Right lobe of liver (tissue), 6 donors: ENCODE measurements around the gene LRRC10B. TPM values are rescaled to one million over a fixed set of nuclear protein-coding genes. Genes with fewer than 3 reads are reported as not detected.
"Not testable (repeated sequence)": the region's sequence is repeated elsewhere in the genome, so short reads cannot be mapped to it uniquely, and the experiment has no call there.

Experiments used
- ATAC-seq, 4 donors: fragments of 200-7000 bp; cut with Tn5 transposase; one replicate each; pipeline ENCODE4 v1.9.1; 2020; ENCODE audit warnings: mild to moderate bottlenecking in 4 of 4, moderate library complexity in 4 of 4
- DNase-seq, 3 donors: peaks; one replicate each; pipeline ENCODE4 v3.0.0-alpha.2; 2020
- H3K27ac ChIP-seq, 3 donors: fragments of 200-600 bp; one replicate each; pipeline ENCODE4 v1.8.0; 2022
- H3K27me3 ChIP-seq, 2 donors: fragments of 200-600 bp; one replicate each; pipeline ENCODE4 v1.8.0; 2022
- H3K36me3 ChIP-seq, 4 donors: fragments of 200-600 bp; sonication (generic) in 1 of 4; one replicate each; pipeline versions ENCODE4 v1.5.1 to v1.8.0; 2017 to 2022; ENCODE audit warnings: control low read depth in 1 of 4
- H3K4me1 ChIP-seq, 4 donors: fragments of 200-600 bp; sonication (generic) in 1 of 4; one replicate each; pipeline versions ENCODE4 v1.5.1 to v1.8.0; 2017 to 2022; ENCODE audit warnings: control low read depth in 1 of 4
- H3K4me3 ChIP-seq, 3 donors: fragments of 200-600 bp; one replicate each; pipeline ENCODE4 v1.8.0; 2022
- H3K9me3 ChIP-seq, 4 donors: fragments of 200-600 bp; sonication (generic) in 1 of 4; one replicate each; pipeline versions ENCODE4 v1.5.1 to v1.8.0; 2017 to 2022; ENCODE audit warnings: control low read depth in 1 of 4
- POLR2A ChIP-seq: fragments of 450-650 bp; IDR thresholded peaks from one replicate; pipeline ENCODE4 v1.6.1; 2017; ENCODE audit warnings: antibody characterized with exemption, mild to moderate bottlenecking
- WGBS: methylation state at CpG from one replicate; pipeline ENCODE4 v1.1.6; 2018; ENCODE audit warnings: low coverage, low lambda C conversion rate; ENCODE audit not compliant: insufficient coverage; ENCODE audit errors: missing lambda C conversion rate; 5-methylcytosine and 5-hydroxymethylcytosine counted together
- intact Hi-C, 2 donors: fragments of 100-400 bp; cut with DNase I; formaldehyde crosslinking; loops; one replicate each; pipeline versions ENCODE4 v1.11.2 to v1.14.1; 2022
- total RNA-seq, 6 experiments: library from RNA; depleted of rRNA in 2 of 6; stranded (reverse); fragments of >200 nt in 2 of 6; fragmentation: NEBNext Ultra II Directional in 3 of 6; extraction: Animal tissue kit (Norgen Biotek cat#: 25700) in 3 of 6; gene quantifications; one replicate each; pipeline versions ENCODE4 v1.1.0 to v1.2.4, GENCODE V29; 2016 to 2023
- TF ChIP-seq, protein P1 (sequence below), 4 donors: fragments of 200-600 bp in 3 of 4; fragments of 450-650 bp in 1 of 4; IDR thresholded peaks; one replicate each; pipeline versions ENCODE4 v1.5.1 to v1.8.0; 2016 to 2022; ENCODE audit warnings: antibody characterized with exemption in 4 of 4, mild to moderate bottlenecking in 2 of 4
- donor health status: DM: no; HTN: yes; CAD: no.
- donor health status: DM: no; HTN: no; CAD: no.
- donor health status: DM: no; HTN: no; CAD: no.
- donor health status: DM: no; HTN: yes; CAD: no.
- donor health status: DM: no; HTN: yes; CAD: no.

LRRC10B gene
- total RNA-seq, 6 experiments from 2014 or later: not detected

DNA sequence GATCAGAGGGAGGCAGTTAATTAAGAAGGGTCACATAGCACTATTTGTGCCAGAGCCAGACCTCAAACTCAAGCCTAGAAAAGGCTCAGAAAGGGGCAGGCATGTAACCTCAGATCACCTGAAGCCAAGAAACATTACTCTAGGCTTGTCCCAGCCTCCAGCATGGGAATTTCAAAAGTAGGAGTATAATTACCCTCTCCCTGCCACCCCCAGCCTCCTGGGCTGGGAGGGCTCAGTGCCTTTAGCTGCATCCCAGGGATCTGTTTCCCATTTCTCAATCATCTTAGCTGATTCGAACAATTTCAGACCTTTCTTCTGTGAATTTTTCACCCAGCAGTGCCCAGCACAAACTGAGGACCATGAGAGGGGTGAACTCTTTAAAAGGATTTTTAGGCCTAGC is 33.1 kb upstream of the LRRC10B start:
- Histone ChIP-seq H3K27ac (no peak overlapping the region), H3K9me3 (no peaks in the 10 kb centered on the region), H3K36me3 (no peaks in the 10 kb centered on the region), H3K27me3 (no peaks in the 10 kb centered on the region), H3K4me1 (peaks cover 0 to 3% (median 0%) of the 10 kb centered on the region in 4 donors), H3K4me3 (no peak overlapping the region)
- no peak for ATAC-seq
- intact Hi-C loops: loop anchor here (5.0 kb wide), 1 partner anchor 42 kb away; no protein-coding TSS in a partner anchor
- no peak for TF ChIP-seq POLR2A
- TF ChIP-seq, protein P1, sequence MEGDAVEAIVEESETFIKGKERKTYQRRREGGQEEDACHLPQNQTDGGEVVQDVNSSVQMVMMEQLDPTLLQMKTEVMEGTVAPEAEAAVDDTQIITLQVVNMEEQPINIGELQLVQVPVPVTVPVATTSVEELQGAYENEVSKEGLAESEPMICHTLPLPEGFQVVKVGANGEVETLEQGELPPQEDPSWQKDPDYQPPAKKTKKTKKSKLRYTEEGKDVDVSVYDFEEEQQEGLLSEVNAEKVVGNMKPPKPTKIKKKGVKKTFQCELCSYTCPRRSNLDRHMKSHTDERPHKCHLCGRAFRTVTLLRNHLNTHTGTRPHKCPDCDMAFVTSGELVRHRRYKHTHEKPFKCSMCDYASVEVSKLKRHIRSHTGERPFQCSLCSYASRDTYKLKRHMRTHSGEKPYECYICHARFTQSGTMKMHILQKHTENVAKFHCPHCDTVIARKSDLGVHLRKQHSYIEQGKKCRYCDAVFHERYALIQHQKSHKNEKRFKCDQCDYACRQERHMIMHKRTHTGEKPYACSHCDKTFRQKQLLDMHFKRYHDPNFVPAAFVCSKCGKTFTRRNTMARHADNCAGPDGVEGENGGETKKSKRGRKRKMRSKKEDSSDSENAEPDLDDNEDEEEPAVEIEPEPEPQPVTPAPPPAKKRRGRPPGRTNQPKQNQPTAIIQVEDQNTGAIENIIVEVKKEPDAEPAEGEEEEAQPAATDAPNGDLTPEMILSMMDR (IDR thresholded peaks at IDR 0.05): no peak
- 100% methylated on average over 1 of the region's 1 CpG for WGBS
- DNase-seq: no peak

DNA sequence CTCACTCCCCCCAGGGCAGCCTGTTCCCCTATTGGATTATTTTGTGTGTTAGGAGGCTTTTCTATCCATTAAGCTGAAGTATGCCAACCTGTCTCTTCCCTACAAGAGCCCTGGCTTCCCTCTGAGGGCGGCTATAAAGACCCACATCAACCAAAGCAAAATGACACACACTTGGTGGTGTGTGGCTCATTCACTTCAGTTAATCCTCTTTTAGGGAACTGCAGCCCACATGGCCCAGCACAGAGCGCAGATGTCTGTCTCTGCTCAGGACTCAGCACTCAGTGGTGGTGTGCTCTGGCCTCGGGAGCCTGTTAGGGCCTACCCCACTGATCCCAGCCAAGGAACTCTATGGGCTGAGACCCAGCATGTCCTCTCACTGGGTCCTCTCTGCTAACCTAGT is 32.2 kb upstream of the LRRC10B start:
- no CpG with 5 or more reads among the region's 3 CpGs for WGBS
- peaks cover 0 to 3% (median 0%) of the 10 kb centered on the region in 4 donors for H3K4me1 ChIP-seq
- no peaks in the 10 kb centered on the region for H3K27me3 ChIP-seq
- no peak overlapping the region for H3K4me3 ChIP-seq
- intact Hi-C loops: loop anchor here (5.0 kb wide), 1 partner anchor 41 kb away; no protein-coding TSS in a partner anchor
- H3K9me3 ChIP-seq: no peaks in the 10 kb centered on the region
- ATAC-seq (no peak), DNase-seq (no peak)
- H3K36me3 ChIP-seq: no peaks in the 10 kb centered on the region
- no peak for TF ChIP-seq POLR2A
- TF ChIP-seq, protein P1 (IDR thresholded peaks at IDR 0.05): no peak
- no peak overlapping the region for H3K27ac ChIP-seq

DNA sequence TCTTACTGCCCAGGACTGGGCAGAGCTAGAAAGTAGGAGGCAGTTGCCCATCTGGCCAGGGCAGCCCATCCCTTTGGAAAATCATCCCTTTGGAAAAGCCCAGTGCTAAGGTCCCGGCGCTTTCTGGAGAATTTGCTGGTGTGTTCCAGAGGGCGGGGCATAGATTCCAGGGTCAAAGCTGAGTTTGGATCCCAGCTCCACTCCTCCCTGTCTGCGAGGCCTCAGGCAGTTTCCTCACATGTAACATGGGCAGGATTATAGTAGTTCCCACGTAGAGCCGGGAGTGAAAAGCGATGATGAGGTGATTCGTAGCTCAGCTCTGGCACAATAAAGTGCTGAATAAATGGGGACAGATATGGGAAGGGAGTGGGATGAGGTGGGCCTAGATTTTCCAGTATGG is 31.4 kb upstream of the LRRC10B start:
- Histone ChIP-seq H3K9me3 (no peaks in the 10 kb centered on the region), H3K27me3 (no peaks in the 10 kb centered on the region), H3K27ac (no peak overlapping the region), H3K36me3 (no peaks in the 10 kb centered on the region), H3K4me3 (no peak overlapping the region), H3K4me1 (peaks cover 0 to 3% (median 0%) of the 10 kb centered on the region in 4 donors)
- intact Hi-C loops: loop anchor here (5.0 kb wide), 1 partner anchor 40 kb away; no protein-coding TSS in a partner anchor
- whole genome bisulfite sequencing: 39% methylated on average over 8 of the region's 8 CpGs
- ATAC-seq (peak; percentile 40 to 51 (median 42)), DNase-seq (no peak)
- no peak for TF ChIP-seq POLR2A
- TF ChIP-seq, protein P1 (IDR thresholded peaks at IDR 0.05): no peak

DNA sequence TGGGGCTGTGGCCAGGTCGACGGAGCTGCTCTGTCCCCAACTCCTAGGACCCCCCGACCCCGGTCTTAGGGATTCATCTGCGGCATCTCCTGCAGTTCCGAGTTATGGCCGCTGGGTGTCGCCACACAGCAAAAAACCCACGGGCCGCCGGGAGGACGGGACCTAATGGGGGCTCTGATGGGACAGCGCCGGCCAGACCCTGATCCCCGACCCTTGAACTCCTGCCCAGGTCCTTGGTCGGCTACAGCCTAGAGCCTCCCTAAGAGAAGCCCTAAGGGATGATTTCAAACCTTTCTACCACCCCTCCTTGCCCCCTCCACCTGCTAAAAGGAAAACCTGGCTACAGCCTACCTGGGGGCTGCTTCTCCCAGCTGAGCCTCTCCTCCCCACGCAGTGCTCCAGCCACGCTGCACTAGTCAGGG is 30.8 kb upstream of the LRRC10B start:
- Histone ChIP-seq H3K4me3 (no peak overlapping the region), H3K4me1 (peaks cover 0 to 3% (median 0%) of the 10 kb centered on the region in 4 donors), H3K27ac (no peak overlapping the region), H3K9me3 (no peaks in the 10 kb centered on the region), H3K27me3 (no peaks in the 10 kb centered on the region), H3K36me3 (no peaks in the 10 kb centered on the region)
- 0% methylated on average over 7 of the region's 18 CpGs for WGBS
- TF ChIP-seq, protein P1 (IDR thresholded peaks at IDR 0.05): peak; percentile 88 to 93 (median 90)
- TF ChIP-seq POLR2A: no peak
- ATAC-seq (peak; percentile 48 to 78 (median 74)), DNase-seq (peak in 2 of 3 donors; percentile 49 to 62)
- intact Hi-C loops: loop anchor here (5.0 kb wide), 1 partner anchor 40 kb away; no protein-coding TSS in a partner anchor

DNA sequence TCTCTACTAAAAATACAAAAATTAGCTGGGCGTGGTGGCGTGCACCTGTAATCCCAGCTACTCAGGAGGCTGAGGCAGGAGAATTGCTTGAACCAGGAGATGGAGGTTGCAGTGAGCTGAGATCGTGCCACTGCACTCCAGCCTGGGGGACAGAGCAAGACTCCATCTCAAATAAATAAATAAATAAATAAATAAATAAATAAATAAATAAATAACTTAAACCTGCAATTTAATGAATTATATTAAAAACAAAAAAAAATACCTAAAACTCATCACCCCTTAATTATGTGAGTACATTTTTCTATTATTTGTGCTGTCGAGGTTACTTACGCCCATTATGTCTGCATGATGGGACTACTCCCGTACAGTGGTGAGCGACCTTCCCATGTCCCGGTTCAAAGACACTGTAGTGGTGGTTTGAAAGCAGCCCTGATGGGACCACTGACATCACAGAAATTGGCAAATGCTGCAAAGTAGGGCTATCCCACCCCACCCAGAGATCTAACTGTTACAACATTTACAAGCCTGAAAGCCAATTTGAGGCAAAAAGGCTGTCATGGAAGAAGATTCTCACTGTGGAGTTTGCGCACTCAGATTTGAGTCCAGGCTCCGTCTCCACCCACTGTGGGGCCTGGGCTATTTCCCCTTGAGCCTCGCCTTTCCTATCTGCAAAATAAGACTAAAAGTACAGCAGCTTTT is 29.0 kb upstream of the LRRC10B start:
- ATAC-seq, H3K4me3 ChIP-seq, H3K36me3 ChIP-seq, H3K27ac ChIP-seq, DNase-seq, H3K27me3 ChIP-seq, H3K9me3 ChIP-seq, H3K4me1 ChIP-seq: not testable (repeated sequence)
- intact Hi-C loops: loop anchor here (5.0 kb wide), 1 partner anchor 38 kb away; no protein-coding TSS in a partner anchor
- 91% methylated on average over 9 of the region's 11 CpGs for WGBS
